Measurements from ENCODE around the gene ZNF454. TPM values are rescaled to one million over a fixed set of nuclear protein-coding genes. Genes with fewer than 3 reads are reported as not detected.

ZNF454 gene
- total RNA-seq, result 0.66 to 1.2 TPM (median 1.0 TPM) in 3 replicates

GRCh38 chr5:178940569-178941360 is at the start of gene ZNF454:
ZNF454 (plus strand) TSS chr5:178941198; CDS start chr5:178942792, 1,594 bp downstream.
- H3K36me3 Mint-ChIP-seq, result peaks cover 43% of the 10 kb centered on the region
- H3K9me3 Mint-ChIP-seq, result peaks cover 81% of the 10 kb centered on the region
- H3K4me3 Mint-ChIP-seq, result peak within 1 kb of the TSS; percentile 71
- H3K4me1 Mint-ChIP-seq, result no peaks in the 10 kb centered on the region
- peaks cover 3% of the 10 kb centered on the region for H3K27me3 Mint-ChIP-seq (ENCODE audit: low read depth)
- peak within 1 kb of the TSS; percentile 41 for H3K27ac Mint-ChIP-seq
- no peak for TF ChIP-seq CTCF (IDR thresholded peaks at IDR 0.05; ENCODE audit: unreplicated experiment)
- DNase-seq (ENCODE audit: low spot score in 2 of 2, unreplicated experiment in 2 of 2), result peak in 1 of 2 experiments; percentile 54

GRCh38 chr5:178895615-178896571 is 45.1 kb upstream of the ZNF454 start, which contains the start of gene ZFP2:
ZFP2 (plus strand) TSS chr5:178895913; CDS start chr5:178931314, 35,401 bp downstream.
- H3K27me3 Mint-ChIP-seq (ENCODE audit: low read depth), result no peaks in the 10 kb centered on the region
- H3K27ac Mint-ChIP-seq, result peak within 1 kb of the TSS; percentile 94

GRCh38 chr5:178899289-178899688 is 41.7 kb upstream of the ZNF454 start:
- Mint-ChIP-seq H3K4me3 (no peak overlapping the region), H3K27ac (no peak overlapping the region), H3K36me3 (peaks cover 37% of the 10 kb centered on the region), H3K9me3 (peaks cover 40% of the 10 kb centered on the region), H3K4me1 (peaks cover 10% of the 10 kb centered on the region), H3K27me3 (ENCODE audit: low read depth) (no peaks in the 10 kb centered on the region)
- TF ChIP-seq CTCF (IDR thresholded peaks at IDR 0.05; ENCODE audit: unreplicated experiment), result no peak
- DNase-seq (ENCODE audit: low spot score in 2 of 2, unreplicated experiment in 2 of 2), result no peak

More at GRCh38 chr5:178895615-178896571, 45.1 kb upstream of the ZNF454 start, which contains the start of gene ZFP2:
- TF ChIP-seq CTCF (IDR thresholded peaks at IDR 0.05; ENCODE audit: unreplicated experiment), result no peak
- peak within 1 kb of the TSS; percentile 90 for H3K4me3 Mint-ChIP-seq
- H3K9me3 Mint-ChIP-seq, result peaks cover 18% of the 10 kb centered on the region
- DNase-seq (ENCODE audit: low spot score in 2 of 2, unreplicated experiment in 2 of 2), result peak; percentile 43 to 74
- peaks cover 18% of the 10 kb centered on the region for H3K36me3 Mint-ChIP-seq
- peaks cover 10% of the 10 kb centered on the region for H3K4me1 Mint-ChIP-seq

GRCh38 chr5:178902849-178903248 is 38.1 kb upstream of the ZNF454 start:
- no peak for DNase-seq (ENCODE audit: low spot score in 2 of 2, unreplicated experiment in 2 of 2)
- Mint-ChIP-seq H3K4me3 (no peak overlapping the region), H3K27me3 (ENCODE audit: low read depth) (no peaks in the 10 kb centered on the region), H3K27ac (no peak overlapping the region), H3K4me1 (no peaks in the 10 kb centered on the region), H3K36me3 (peaks cover 53% of the 10 kb centered on the region), H3K9me3 (peaks cover 56% of the 10 kb centered on the region)
- TF ChIP-seq CTCF (IDR thresholded peaks at IDR 0.05; ENCODE audit: unreplicated experiment), result no peak

- no peaks in the 10 kb centered on the region for H3K4me1 Mint-ChIP-seq
- no peak overlapping the region for H3K27ac Mint-ChIP-seq
- H3K9me3 Mint-ChIP-seq, result peaks cover 81% of the 10 kb centered on the region
- no peak overlapping the region for H3K4me3 Mint-ChIP-seq
- no peaks in the 10 kb centered on the region for H3K27me3 Mint-ChIP-seq (ENCODE audit: low read depth)
- TF ChIP-seq CTCF (IDR thresholded peaks at IDR 0.05; ENCODE audit: unreplicated experiment), result no peak
- peaks cover 66% of the 10 kb centered on the region for H3K36me3 Mint-ChIP-seq
- DNase-seq (ENCODE audit: low spot score in 2 of 2, unreplicated experiment in 2 of 2), result no peak
These were observed 8.9 kb upstream of the ZNF454 start for GRCh38 chr5:178931846-178932760.
